Stimulated activated CD4-positive, alpha-beta T cell treated with anti-CD3 and anti-CD28 coated beads, Interleukin-12 subunit alpha, Interleukin-12 subunit beta, amount 100 ng/mL, for 48 hours (primary cell): ENCODE results near the gene MAN1C1.

Experiments used
- DNase-seq, 3 donors: peaks; one replicate each; pipeline ENCODE4 v3.0.0-alpha.2; 2020; ENCODE audit warnings: low read depth in 2 of 3, low spot score in 1 of 3

Gene MAN1C1

DNA sequence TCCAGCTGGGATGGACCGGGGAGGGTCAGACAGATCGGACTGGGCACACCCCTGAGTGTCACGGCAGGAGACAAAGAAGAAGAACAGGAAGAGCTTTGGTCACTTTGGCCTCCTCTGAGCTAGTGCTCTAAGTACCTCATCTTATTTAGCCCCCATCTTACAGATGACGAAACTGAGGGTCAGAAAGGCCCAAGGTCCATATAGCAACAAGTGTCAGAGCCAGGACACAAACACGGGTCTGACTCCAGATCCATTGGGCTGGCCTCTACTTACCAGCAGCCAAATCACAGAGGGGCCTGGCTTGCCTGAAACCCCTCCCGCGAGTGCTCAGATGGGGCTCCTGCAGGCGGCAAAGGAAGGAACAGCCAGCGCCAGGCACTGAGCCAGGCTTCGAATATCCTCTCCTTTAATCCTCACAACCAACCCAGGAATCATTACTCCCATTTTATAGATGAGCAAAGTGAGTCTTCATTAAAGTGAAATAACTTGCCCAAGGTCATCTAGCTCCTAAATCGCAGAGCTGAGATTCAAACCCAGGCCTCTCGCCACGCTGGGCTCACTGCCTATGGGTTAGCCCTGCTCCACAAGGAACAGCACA is 157.7 kb downstream of the MAN1C1 start:
- no peak for DNase-seq

DNA sequence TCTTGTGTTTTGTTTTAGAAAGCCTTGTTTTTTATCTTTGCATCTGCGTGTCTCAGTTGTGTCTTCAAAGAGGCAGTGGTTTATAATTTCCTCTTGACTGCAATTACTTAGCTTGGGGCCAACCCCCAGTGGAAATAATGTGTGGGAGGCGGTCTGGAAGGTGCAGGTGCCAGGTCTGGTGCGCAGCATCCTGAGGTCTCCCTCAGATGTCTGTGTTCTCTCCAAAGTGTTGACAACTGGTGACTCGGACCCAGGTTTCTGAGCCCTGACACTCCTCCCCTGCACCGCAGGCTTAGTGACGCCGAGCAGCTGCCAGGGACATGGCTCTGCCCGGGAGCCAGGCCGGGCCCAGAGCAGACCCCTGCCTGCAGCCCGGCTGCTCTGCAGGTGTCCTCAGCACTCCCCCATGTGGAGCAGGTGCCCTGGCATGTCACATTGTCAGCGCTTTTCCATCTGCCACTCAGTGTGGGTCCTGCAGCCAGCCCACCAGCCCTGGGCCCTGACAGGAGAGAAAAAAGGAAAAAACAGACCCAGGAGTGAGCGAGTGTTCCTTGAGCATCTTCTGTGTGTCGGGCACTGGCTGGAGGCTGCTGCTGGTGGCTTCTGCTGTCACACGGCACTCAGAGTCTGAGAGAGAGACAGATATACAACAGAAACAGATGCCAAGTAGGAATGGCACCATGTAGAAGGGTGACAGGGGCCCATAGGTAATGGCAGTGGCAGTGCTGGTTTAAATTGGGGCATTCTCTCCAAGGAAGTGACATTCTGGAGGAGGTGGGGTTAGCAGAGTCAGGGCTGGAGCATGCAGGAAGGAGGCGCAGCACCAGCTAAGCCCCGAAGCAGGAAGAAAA is 158.6 kb downstream of the MAN1C1 start:
- peak; percentile 74 to 78 (median 76) for DNase-seq

DNA sequence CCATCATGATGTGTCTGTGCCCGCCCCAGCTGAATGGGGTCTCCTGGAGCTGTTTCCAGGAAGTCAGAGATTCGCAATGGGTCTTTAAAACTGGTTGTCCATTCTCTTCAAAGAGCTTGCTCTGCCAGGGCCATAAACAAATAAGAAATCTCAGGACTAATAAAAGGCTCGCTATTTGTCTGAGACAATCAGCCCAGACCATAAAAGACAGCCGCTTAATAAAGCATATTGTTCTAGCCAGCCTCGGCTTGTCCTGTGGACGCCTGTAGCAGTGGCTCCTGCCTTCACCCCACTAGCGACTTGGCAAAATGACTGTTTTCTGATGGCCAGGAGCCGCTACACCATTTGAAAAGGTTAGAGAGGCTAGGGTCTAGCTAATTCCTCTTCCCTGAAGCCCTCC is 162.8 kb downstream of the MAN1C1 start:
- DNase-seq: no peak

DNA sequence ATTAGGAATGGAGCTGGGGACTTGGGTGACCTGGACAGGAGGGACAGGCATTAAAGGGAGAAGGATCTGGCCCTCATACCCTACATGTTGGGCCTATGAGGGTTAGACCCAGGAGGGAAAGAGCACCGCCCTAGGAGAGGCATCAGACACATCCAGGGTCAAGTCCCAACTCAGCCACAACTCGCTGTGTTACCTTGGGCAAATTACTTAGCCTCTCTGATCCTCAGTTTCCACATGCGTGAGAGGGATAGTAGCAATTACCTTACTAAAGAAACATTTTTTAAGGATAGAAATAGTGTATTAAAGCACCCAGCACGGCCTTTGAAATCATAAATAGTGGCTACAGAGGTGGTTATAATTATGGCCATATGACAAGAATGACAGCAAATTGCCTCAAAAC is 163.3 kb downstream of the MAN1C1 start:
- DNase-seq: no peak

GRCh38 chr1:25780318-25781129 is 163.9 kb downstream of the MAN1C1 start:
- no peak for DNase-seq

DNA sequence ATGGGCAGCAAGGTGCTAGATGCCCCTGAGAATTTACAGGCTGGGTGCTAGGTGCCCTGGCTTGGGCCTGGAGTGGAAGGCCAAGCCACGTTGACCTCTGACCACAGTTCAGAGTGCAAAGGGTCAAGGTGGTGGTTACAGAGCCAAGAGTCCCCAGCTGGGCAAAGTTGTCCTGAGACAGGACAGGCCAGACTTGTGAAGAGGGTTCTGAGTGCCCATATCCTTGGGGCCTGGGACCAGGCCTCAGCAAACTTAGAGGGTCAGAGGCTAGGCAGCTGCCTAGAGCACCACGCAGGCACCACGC is 164.5 kb downstream of the MAN1C1 start:
- DNase-seq: no peak

- no peak for DNase-seq
Measured at GRCh38 chr1:25782608-25783201, 166.1 kb downstream of the MAN1C1 start.

- DNase-seq: no peak
Measured at GRCh38 chr1:25784575-25785051, 168.0 kb downstream of the MAN1C1 start.

DNA sequence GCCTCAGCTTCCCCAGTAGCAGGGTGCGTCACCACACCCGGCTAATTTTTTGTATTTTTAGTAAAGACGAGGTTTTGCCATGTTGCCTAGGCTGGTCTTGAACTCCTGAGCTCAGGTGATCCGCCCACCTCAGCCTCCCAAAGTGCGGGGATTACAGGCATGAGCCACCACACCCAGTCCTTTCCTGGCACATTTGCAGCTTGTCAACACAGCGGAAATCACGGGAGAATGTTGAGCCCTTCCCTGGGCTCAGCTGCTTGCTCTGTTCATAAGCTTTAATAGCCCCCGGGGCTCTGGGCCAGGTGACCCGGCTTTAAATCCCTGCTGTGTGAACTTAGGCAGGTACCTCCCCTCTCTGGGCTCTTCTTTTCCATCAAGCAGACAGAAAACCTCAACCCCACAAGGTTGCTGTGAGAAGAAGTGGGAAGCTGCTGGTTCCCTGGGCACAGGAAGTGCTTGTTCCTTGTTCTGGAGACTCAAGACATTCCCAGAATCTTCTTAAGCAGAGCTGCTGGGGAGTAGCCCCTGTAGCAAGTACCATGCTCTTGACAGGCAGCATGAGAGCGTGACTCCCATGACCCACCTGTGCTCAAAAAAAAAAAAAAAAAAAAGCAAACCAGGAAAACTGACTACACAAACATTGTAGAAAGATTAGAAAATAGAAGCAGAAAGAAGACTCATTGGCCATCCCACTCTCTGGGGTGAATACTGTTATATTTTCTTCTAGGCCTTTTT is 168.9 kb downstream of the MAN1C1 start:
- no peak for DNase-seq

DNA sequence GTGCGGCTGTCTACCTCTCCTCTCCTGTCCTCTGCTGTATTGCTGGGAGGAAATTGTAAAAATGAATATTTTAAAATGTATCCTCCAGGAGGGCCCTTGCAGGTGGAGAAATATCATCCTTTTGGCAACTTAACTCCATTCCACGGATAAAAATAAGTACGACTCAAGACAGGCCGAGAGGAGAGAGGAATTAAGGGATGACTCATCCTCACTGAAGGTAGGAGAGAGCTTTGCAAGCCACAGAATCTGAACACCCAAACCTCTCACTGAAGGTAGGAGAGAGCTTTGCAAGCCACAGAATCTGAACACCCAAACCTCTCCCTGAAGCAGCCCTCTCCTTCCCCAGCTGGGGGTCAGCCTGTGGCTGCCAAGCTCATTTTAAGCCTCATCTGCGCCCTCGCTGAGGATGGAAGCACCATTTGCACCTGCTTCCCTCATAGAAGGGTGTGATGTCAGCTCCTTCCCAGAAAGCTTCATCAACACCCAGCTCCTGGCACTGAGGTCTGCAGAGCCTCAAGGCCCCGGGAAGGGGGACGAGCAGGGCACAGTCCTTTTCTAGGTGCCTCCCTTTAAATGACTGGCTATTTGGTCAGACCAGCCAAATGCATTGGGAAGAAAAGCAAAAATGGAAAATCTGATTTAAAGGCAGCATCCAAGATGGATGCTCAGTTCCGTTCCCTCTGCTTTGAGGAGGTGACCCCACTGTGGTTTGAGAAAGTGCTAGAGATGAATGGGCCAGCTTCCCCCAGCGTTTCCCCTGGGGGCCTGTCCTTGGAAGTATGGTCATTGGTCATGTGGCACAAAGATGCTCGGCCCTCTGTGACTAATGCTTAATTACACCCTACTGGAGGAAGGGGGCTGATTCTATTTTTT is 170.5 kb downstream of the MAN1C1 start:
- no peak for DNase-seq

GRCh38 chr1:25787760-25788166 is 171.2 kb downstream of the MAN1C1 start:
- no peak for DNase-seq

- DNase-seq: no peak
Measured at GRCh38 chr1:25790472-25790871, 173.9 kb downstream of the MAN1C1 start.

DNA sequence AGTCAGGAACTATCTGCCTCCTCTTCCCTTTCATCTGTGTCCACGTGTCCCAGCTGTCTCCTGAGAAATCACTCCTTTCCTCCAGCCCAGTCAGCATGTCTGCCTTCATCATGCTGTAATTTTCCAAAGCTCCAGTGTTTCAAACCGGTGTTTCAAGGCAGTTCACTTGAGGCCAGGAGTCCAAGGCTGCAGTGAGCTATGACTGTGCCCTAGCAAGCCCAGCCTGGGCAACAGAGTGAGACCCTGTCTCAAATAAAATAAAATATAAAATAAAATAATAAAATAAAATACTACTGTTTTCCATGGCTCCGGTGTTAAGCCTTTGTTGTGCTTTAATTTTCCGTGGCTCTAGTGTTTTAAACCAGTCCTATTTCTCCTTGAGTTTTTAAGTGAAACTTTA is 175.5 kb downstream of the MAN1C1 start:
- DNase-seq: no peak

DNA sequence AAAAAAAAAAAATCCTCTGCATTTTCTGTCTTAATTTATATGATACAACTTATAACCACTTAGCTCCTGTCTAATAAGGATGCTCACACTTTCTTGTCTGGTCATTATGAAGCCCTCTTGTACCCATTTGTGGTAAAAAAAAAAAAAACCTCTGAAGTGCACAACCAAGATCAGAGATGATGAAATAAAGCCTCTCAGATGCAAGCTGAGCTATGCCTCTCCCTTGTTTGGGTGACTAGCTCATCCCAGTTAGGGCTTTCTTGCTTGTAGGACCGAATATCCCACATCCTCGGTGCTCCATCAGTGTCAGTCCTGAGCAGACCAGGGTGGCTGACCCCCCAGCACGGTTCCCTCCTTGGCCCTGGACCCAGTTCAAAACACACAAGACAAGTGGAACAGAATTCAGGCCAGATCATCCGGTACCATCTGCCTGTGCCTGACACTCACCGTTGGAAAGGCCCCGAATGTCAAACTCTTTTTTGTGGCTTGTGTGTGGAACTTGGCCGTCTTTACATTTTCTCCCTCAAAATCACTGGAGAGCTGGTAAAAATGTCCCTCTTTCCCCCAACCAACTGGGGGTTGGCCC is 177.1 kb downstream of the MAN1C1 start:
- DNase-seq: no peak

DNA sequence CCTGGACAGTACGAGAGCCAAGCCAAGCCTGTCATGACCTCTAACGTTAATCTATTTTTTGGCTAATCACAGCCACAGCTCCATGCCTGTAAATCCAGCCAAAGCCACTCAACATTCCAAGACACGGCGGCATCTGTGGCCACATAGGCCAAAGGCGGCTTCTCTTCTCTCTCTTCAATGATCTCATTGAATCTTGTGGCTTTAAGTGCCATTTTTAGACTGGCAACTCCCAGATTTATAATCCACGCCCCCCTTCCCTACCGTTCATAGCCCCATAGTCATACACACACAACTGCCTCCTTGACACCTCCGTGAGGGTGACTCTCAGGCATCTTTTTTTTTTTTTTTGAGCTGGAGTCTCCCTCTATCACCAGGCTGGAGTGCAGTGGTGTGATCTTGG is 177.7 kb downstream of the MAN1C1 start:
- DNase-seq: no peak

DNA sequence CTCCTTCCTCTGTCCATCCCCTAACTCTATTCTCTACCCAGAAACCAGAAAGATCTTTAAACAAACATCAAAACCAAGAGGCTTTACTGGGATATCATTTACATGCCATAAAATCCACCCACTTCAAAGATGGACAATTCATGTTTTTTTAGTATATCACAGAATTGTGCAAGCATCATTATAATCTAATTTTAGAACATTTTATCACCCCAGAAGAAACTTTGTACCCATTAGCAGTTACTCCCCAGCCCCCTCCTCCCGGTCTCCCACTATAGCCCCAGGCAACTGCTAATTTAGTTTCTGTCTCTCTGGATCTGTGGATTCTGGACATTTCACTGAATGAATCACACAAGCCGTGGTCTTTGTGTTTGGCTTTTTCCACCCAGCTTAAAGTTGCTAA is 178.6 kb downstream of the MAN1C1 start:
- no peak for DNase-seq

DNA sequence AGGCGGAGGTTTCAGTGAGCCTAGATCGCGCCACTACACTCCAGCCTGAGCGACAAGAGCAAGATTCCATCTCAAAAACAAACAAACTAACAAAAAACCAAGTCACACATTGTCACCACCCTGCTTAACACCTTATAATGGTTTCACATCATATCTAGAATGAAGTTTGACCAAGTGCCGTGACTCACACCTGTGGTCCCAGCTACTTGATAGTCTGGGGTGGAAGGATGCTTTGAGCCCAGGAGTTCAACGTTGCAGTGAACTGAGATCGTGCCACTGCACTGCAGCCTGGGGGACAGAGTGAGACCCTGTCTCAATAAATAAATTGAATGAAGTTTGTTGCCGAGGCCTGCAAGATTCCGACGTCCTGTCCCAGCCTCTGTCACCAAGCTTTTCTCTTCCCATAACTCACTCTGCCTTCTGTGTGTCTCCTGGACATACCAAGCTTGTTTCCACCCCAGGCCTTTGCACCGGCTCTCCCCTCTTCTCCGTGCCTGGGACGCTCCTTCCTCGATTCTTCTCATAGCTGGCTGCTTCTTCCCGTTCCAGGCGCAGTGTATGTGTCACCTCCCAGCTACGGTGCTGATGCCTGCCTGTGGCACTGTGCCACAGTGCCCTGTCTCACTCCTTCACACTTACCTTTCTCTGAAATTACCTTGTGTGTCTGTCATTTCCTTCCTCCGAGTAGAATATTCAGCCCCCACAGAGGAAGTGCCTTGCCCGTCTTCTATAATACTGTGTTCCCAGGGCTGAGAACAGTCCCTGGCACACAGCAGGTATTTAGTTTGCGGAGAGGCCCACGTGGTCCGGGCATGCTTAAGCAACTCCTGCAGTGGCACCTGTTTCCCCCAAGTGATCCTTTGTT is 179.6 kb downstream of the MAN1C1 start:
- no peak for DNase-seq

DNA sequence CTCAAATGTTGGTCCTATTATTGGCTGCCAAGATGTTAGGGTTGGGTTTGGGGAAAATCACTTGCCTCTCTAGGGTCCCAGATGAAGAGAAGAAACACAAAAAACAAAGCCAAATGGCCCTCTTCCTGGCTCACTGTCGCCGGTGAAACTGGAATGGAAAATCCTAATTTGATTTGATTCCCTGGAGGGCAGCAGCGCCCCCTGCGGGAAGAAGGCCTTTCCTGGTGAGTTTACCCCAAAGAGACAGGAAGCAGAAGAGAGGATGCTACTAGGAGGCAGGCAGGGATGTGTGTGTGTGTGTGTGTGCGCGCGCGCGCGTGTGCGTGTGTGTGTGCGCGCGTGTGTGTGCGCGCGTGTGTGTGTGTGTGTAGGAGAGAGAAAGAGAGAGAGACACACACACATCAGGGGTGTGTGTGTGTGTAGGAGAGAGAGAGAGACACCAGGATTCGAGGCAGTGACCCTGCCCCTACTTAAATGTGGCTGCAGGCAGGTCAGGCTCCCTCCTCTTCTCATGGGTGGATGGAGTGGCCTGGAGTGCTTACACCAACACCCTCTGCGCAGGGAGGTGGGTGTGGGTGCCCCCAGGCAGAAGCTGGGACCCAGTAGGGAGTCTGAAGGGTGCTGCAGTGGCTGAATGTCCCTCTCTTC is 180.3 kb downstream of the MAN1C1 start:
- DNase-seq: peak; percentile 79 to 88 (median 83)
